Ishikawa (cell line): ENCODE results near the gene NDUFAF2.

ENCODE experiments used
- CEBPB ChIP-seq: IDR thresholded peaks from 2 replicates; pipeline ENCODE4 v1.6.1; 2012
- CREB1 ChIP-seq: IDR thresholded peaks from 2 replicates; pipeline ENCODE4 v1.6.1; 2012; ENCODE audit warnings: low read depth
- EP300 ChIP-seq: IDR thresholded peaks from 2 replicates; pipeline ENCODE4 v1.6.1; 2012; ENCODE audit warnings: borderline replicate concordance
- FOXM1 ChIP-seq: IDR thresholded peaks from 2 replicates; pipeline ENCODE4 v1.6.1; 2012; ENCODE audit warnings: low read depth, borderline replicate concordance
- NFIC ChIP-seq: IDR thresholded peaks from 2 replicates; pipeline ENCODE4 v1.6.1; 2012
- TEAD4 ChIP-seq: IDR thresholded peaks from 2 replicates; pipeline ENCODE4 v1.6.1; 2012
- TF ChIP-seq, protein P1 (sequence below): IDR thresholded peaks from 2 replicates; pipeline ENCODE4 v1.6.1; 2012
- TF ChIP-seq, protein P2 (sequence below): IDR thresholded peaks from 2 replicates; pipeline ENCODE4 v1.6.1; 2012; ENCODE audit warnings: low read depth, mild to moderate bottlenecking

GRCh38 chr5:60961685-60962084, 16.7 kb downstream of the NDUFAF2 start:
- TF ChIP-seq NFIC (no peak), CREB1 (no peak), FOXM1 (no peak), TEAD4 (no peak), EP300 (no peak), CEBPB (peak; percentile 47; the same call in 1 of the 2 replicates)
- TF ChIP-seq, protein P1, sequence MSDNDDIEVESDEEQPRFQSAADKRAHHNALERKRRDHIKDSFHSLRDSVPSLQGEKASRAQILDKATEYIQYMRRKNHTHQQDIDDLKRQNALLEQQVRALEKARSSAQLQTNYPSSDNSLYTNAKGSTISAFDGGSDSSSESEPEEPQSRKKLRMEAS, result no peak
- TF ChIP-seq, protein P2, sequence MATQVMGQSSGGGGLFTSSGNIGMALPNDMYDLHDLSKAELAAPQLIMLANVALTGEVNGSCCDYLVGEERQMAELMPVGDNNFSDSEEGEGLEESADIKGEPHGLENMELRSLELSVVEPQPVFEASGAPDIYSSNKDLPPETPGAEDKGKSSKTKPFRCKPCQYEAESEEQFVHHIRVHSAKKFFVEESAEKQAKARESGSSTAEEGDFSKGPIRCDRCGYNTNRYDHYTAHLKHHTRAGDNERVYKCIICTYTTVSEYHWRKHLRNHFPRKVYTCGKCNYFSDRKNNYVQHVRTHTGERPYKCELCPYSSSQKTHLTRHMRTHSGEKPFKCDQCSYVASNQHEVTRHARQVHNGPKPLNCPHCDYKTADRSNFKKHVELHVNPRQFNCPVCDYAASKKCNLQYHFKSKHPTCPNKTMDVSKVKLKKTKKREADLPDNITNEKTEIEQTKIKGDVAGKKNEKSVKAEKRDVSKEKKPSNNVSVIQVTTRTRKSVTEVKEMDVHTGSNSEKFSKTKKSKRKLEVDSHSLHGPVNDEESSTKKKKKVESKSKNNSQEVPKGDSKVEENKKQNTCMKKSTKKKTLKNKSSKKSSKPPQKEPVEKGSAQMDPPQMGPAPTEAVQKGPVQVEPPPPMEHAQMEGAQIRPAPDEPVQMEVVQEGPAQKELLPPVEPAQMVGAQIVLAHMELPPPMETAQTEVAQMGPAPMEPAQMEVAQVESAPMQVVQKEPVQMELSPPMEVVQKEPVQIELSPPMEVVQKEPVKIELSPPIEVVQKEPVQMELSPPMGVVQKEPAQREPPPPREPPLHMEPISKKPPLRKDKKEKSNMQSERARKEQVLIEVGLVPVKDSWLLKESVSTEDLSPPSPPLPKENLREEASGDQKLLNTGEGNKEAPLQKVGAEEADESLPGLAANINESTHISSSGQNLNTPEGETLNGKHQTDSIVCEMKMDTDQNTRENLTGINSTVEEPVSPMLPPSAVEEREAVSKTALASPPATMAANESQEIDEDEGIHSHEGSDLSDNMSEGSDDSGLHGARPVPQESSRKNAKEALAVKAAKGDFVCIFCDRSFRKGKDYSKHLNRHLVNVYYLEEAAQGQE, result no peak
